HepG2 (cell line): ENCODE data around the gene PLEKHA6.

Experiments
- ARNTL ChIP-seq: sonication (generic); formaldehyde crosslinking; IDR thresholded peaks from 2 replicates; pipeline ENCODE4 v1.4.0; 2020; ENCODE audit warnings: mild to moderate bottlenecking, missing genetic modification reagents
- KDM4B ChIP-seq: sonication (generic); formaldehyde crosslinking; IDR thresholded peaks from 2 replicates; pipeline ENCODE4 v1.4.0; 2020; ENCODE audit warnings: missing genetic modification reagents
- TF ChIP-seq, protein P1 (sequence below): sonication (generic); formaldehyde crosslinking; IDR thresholded peaks from 2 replicates; pipeline ENCODE4 v1.9.0; 2021; ENCODE audit warnings: missing genetic modification reagents, borderline replicate concordance
- TF ChIP-seq, protein P2 (sequence below): IDR thresholded peaks from 2 replicates; pipeline ENCODE4 v1.6.1; 2012; ENCODE audit warnings: inconsistent platforms
- TF ChIP-seq, protein P3 (sequence below): sonication (generic); formaldehyde crosslinking; IDR thresholded peaks from 2 replicates; pipeline ENCODE4 v1.5.0; 2020; ENCODE audit warnings: mild to moderate bottlenecking, missing genetic modification reagents, moderate library complexity

DNA sequence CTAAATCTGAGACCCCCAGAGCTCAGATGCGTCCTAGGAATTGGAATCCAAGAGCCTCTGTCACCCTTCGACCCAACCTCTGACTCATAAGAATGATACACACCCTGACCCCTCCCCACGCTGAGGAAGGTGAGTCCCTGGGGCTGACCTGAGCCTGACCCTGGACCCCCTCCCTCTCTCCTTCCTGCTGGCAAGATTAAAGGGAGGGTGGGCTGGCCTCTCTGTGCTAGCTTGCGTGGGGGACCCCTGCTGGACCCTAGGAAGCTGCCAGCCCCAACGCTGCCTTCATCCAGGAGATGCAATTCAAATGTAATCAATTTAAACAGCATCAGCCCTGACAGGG, 627 bp downstream of the PLEKHA6 start:
- TF ChIP-seq, protein P1, sequence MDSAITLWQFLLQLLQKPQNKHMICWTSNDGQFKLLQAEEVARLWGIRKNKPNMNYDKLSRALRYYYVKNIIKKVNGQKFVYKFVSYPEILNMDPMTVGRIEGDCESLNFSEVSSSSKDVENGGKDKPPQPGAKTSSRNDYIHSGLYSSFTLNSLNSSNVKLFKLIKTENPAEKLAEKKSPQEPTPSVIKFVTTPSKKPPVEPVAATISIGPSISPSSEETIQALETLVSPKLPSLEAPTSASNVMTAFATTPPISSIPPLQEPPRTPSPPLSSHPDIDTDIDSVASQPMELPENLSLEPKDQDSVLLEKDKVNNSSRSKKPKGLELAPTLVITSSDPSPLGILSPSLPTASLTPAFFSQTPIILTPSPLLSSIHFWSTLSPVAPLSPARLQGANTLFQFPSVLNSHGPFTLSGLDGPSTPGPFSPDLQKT (CRISPR knock-in tag), result no peak
- no peak for TF ChIP-seq KDM4B (CRISPR knock-in tag)
- TF ChIP-seq, protein P2, sequence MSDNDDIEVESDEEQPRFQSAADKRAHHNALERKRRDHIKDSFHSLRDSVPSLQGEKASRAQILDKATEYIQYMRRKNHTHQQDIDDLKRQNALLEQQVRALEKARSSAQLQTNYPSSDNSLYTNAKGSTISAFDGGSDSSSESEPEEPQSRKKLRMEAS, result no peak
- no peak for TF ChIP-seq ARNTL (CRISPR knock-in tag)
- TF ChIP-seq, protein P3, sequence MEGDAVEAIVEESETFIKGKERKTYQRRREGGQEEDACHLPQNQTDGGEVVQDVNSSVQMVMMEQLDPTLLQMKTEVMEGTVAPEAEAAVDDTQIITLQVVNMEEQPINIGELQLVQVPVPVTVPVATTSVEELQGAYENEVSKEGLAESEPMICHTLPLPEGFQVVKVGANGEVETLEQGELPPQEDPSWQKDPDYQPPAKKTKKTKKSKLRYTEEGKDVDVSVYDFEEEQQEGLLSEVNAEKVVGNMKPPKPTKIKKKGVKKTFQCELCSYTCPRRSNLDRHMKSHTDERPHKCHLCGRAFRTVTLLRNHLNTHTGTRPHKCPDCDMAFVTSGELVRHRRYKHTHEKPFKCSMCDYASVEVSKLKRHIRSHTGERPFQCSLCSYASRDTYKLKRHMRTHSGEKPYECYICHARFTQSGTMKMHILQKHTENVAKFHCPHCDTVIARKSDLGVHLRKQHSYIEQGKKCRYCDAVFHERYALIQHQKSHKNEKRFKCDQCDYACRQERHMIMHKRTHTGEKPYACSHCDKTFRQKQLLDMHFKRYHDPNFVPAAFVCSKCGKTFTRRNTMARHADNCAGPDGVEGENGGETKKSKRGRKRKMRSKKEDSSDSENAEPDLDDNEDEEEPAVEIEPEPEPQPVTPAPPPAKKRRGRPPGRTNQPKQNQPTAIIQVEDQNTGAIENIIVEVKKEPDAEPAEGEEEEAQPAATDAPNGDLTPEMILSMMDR (CRISPR knock-in tag), result no peak
